ENCODE measurements around the gene PIK3C2B. TPM values are rescaled to one million over a fixed set of nuclear protein-coding genes. Genes with fewer than 3 reads are reported as not detected.
A peak's percentile ranks its signal among the peaks of the same experiment; 100 is the strongest.

The PIK3C2B gene
- total and polyA plus RNA-seq, 5 donors from 2014 or later: 0.90 to 39.5 (median 1.9) TPM

DNA sequence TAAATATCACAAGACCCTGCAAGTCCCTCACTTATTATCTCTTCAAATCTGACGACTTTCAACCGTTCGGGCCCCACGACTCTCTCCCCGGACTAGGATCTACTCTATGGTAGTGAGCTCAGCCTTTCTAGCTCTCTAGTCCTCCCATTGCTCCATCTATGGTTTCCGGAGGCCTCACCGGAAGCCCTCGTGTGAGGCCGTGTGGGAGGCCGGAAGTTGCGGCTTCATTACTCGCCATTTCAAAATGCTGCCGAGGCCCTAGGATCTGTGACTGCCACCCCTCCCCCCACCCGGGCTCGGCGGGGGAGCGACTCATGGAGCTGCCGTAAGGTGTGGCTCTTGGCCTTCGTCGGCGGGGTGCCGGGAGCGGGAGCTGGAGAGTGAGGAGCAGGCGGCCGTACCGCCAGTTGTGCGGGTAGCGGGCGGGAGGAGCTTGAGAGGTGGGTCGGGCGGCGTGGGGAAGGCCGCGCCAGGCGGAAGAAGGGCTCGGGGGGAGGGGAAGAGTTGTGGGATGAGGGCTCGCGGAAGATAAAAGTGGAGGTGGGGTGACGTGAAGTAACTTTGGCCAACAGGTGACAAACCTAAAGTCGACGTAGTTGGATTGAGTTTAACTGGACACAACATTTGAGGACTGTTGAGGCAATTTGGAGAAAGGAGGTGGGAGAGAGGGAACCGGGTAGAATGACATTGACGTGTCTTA, 21.7 kb upstream of the PIK3C2B start, which contains the start of gene MDM4:
MDM4 (plus strand) TSS at position 227 of the 700 bp plus-strand sequence. CDS start 9,113 bp downstream, outside the sequence.
- H3K4me3 Mint-ChIP-seq: peak within 1 kb of the TSS in 1 of 4 donors; percentile 37

GRCh38 chr1:204514828-204515227, 20.2 kb upstream of the PIK3C2B start:
- Histone ChIP-seq H3K4me3 (ENCODE audit: low read depth, low read length) (no peak overlapping the region), H3K27ac (ENCODE audit: insufficient read depth, low read length, poor library complexity, severe bottlenecking) (no peak overlapping the region)

More for the DNA sequence above, 21.7 kb upstream of the PIK3C2B start, which contains the start of gene MDM4:
- H3K27ac ChIP-seq (ENCODE audit: insufficient read depth, low read length, poor library complexity, severe bottlenecking): peak within 1 kb of the TSS; percentile 99
- ATAC-seq (ENCODE audit: low read depth in 2 of 2) (peak; percentile 92 to 94), DNase-seq (peak; percentile 84 to 98 (median 93))
- no peaks in the 10 kb centered on the region for H3K27me3 ChIP-seq (ENCODE audit: control insufficient read depth, insufficient read depth, low read length)
- H3K36me3 ChIP-seq (ENCODE audit: control insufficient read depth, insufficient read depth, low read length): peaks cover 3% of the 10 kb centered on the region
- H3K27ac Mint-ChIP-seq: no peak within 1 kb of the TSS
- peaks cover 18% of the 10 kb centered on the region for H3K36me3 Mint-ChIP-seq
- H3K4me1 ChIP-seq (ENCODE audit: control insufficient read depth, insufficient read depth, low read length, poor library complexity, severe bottlenecking): peaks cover 75% of the 10 kb centered on the region
- H3K27me3 Mint-ChIP-seq: no peaks in the 10 kb centered on the region
- H3K4me3 ChIP-seq (ENCODE audit: low read depth, low read length): peak within 1 kb of the TSS; percentile 92
- no peaks in the 10 kb centered on the region for H3K9me3 ChIP-seq (ENCODE audit: control insufficient read depth in 2 of 2, low read length in 2 of 2)
- H3K9me3 Mint-ChIP-seq: peaks cover 0 to under 1% (median 0%) of the 10 kb centered on the region in 7 donors
- peaks cover 22 to 73% (median 40%) of the 10 kb centered on the region in 4 donors for H3K4me1 Mint-ChIP-seq

GRCh38 chr1:204513117-204513716, 18.6 kb upstream of the PIK3C2B start:
- peaks cover 44% of the 10 kb centered on the region for H3K4me1 ChIP-seq (ENCODE audit: control insufficient read depth, insufficient read depth, low read length, poor library complexity, severe bottlenecking)
- peaks cover 11 to 45% (median 25%) of the 10 kb centered on the region in 4 donors for H3K4me1 Mint-ChIP-seq
- peak overlapping the region; percentile 75 for H3K4me3 ChIP-seq (ENCODE audit: low read depth, low read length)

More at GRCh38 chr1:204514828-204515227, 20.2 kb upstream of the PIK3C2B start:
- H3K9me3 Mint-ChIP-seq: no peaks in the 10 kb centered on the region
- H3K4me1 Mint-ChIP-seq: peaks cover 16 to 61% (median 33%) of the 10 kb centered on the region in 4 donors
- H3K27me3 Mint-ChIP-seq: no peaks in the 10 kb centered on the region
- H3K36me3 Mint-ChIP-seq: peaks cover 12% of the 10 kb centered on the region
- DNase-seq (no peak), ATAC-seq (ENCODE audit: low read depth in 2 of 2) (no peak)
- H3K4me3 Mint-ChIP-seq: peak overlapping the region; percentile 11 to 37 (median 29)
- peak overlapping the region in 2 of 3 donors; percentile 26 to 59 for H3K27ac Mint-ChIP-seq
- no peaks in the 10 kb centered on the region for H3K27me3 ChIP-seq (ENCODE audit: control insufficient read depth, insufficient read depth, low read length)
- H3K9me3 ChIP-seq (ENCODE audit: control insufficient read depth in 2 of 2, low read length in 2 of 2): no peaks in the 10 kb centered on the region
- peaks cover 60% of the 10 kb centered on the region for H3K4me1 ChIP-seq (ENCODE audit: control insufficient read depth, insufficient read depth, low read length, poor library complexity, severe bottlenecking)
- H3K36me3 ChIP-seq (ENCODE audit: control insufficient read depth, insufficient read depth, low read length): peaks cover 3% of the 10 kb centered on the region

DNA sequence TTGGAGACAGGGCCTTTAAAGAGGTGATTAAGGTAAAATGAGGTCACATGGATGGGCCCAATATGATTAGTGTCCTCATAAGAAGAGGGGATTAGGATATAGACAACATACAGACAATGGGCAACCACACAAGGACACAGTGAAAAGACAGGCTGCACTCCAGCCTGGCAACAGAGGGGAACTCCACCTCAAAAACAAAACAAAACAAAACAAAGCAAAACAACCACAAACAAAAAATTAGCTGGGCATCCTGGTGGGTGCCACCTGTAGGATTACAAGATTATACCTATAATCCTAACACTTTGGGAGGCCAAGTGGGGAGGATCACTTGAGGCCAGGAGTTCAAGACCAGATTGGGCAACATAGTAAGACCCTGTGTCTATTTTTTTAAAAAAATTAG, 16.8 kb upstream of the PIK3C2B start:
- Histone ChIP-seq H3K4me3 (ENCODE audit: low read depth, low read length) (no peak overlapping the region), H3K36me3 (ENCODE audit: control insufficient read depth, insufficient read depth, low read length) (no peaks in the 10 kb centered on the region), H3K9me3 (ENCODE audit: control insufficient read depth in 2 of 2, low read length in 2 of 2) (no peaks in the 10 kb centered on the region), H3K27me3 (ENCODE audit: control insufficient read depth, insufficient read depth, low read length) (no peaks in the 10 kb centered on the region), H3K4me1 (ENCODE audit: control insufficient read depth, insufficient read depth, low read length, poor library complexity, severe bottlenecking) (peaks cover 37% of the 10 kb centered on the region), H3K27ac (ENCODE audit: insufficient read depth, low read length, poor library complexity, severe bottlenecking) (no peak overlapping the region)
- peak overlapping the region in 3 of 4 donors; percentile 42 to 63 (median 43) for H3K4me3 Mint-ChIP-seq
- DNase-seq (no peak), ATAC-seq (ENCODE audit: low read depth in 2 of 2) (no peak)
- H3K27me3 Mint-ChIP-seq: peaks cover 10% of the 10 kb centered on the region
- peaks cover 18 to 50% (median 33%) of the 10 kb centered on the region in 4 donors for H3K4me1 Mint-ChIP-seq
- peaks cover 7% of the 10 kb centered on the region for H3K36me3 Mint-ChIP-seq
- H3K9me3 Mint-ChIP-seq: peaks cover 0 to 6% (median 4%) of the 10 kb centered on the region in 7 donors
- H3K27ac Mint-ChIP-seq: peak overlapping the region in 1 of 3 donors; percentile 67

More at GRCh38 chr1:204513117-204513716, 18.6 kb upstream of the PIK3C2B start:
- Histone ChIP-seq H3K36me3 (ENCODE audit: control insufficient read depth, insufficient read depth, low read length) (no peaks in the 10 kb centered on the region), H3K27me3 (ENCODE audit: control insufficient read depth, insufficient read depth, low read length) (no peaks in the 10 kb centered on the region), H3K9me3 (ENCODE audit: control insufficient read depth in 2 of 2, low read length in 2 of 2) (no peaks in the 10 kb centered on the region), H3K27ac (ENCODE audit: insufficient read depth, low read length, poor library complexity, severe bottlenecking) (peak overlapping the region; percentile 94)
- Mint-ChIP-seq H3K36me3 (peaks cover under 1% of the 10 kb centered on the region), H3K4me3 (peak overlapping the region; percentile 91 to 98 (median 96)), H3K9me3 (no peaks in the 10 kb centered on the region), H3K27ac (peak overlapping the region; percentile 99 to 100 (median 100)), H3K27me3 (no peaks in the 10 kb centered on the region)
- ATAC-seq (ENCODE audit: low read depth in 2 of 2): peak in 1 of 2 donors; percentile 12
- DNase-seq: peak; percentile 26 to 86 (median 65)

- DNase-seq: no peak
- Mint-ChIP-seq H3K36me3 (peaks cover 10% of the 10 kb centered on the region), H3K27ac (peak overlapping the region in 1 of 3 donors; percentile 71)
Observed at GRCh38 chr1:204509186-204509635, 14.6 kb upstream of the PIK3C2B start.

GRCh38 chr1:204507317-204508105, 12.9 kb upstream of the PIK3C2B start:
- Mint-ChIP-seq H3K27ac (peak overlapping the region; percentile 99 to 100 (median 100)), H3K4me3 (peak overlapping the region; percentile 95 to 98 (median 95)), H3K27me3 (peaks cover 24% of the 10 kb centered on the region), H3K9me3 (peaks cover 0 to 11% (median 5%) of the 10 kb centered on the region in 7 donors), H3K4me1 (peaks cover 20 to 51% (median 34%) of the 10 kb centered on the region in 4 donors), H3K36me3 (peaks cover 10% of the 10 kb centered on the region)
- ATAC-seq (ENCODE audit: low read depth in 2 of 2): peak; percentile 7 to 11
- Histone ChIP-seq H3K4me3 (ENCODE audit: low read depth, low read length) (peak overlapping the region; percentile 96), H3K27ac (ENCODE audit: insufficient read depth, low read length, poor library complexity, severe bottlenecking) (peak overlapping the region; percentile 92), H3K27me3 (ENCODE audit: control insufficient read depth, insufficient read depth, low read length) (no peaks in the 10 kb centered on the region), H3K4me1 (ENCODE audit: control insufficient read depth, insufficient read depth, low read length, poor library complexity, severe bottlenecking) (peaks cover 17% of the 10 kb centered on the region), H3K9me3 (ENCODE audit: control insufficient read depth in 2 of 2, low read length in 2 of 2) (no peaks in the 10 kb centered on the region), H3K36me3 (ENCODE audit: control insufficient read depth, insufficient read depth, low read length) (no peaks in the 10 kb centered on the region)
- no peak for DNase-seq

More at GRCh38 chr1:204509186-204509635, 14.6 kb upstream of the PIK3C2B start:
- peaks cover 20 to 55% (median 42%) of the 10 kb centered on the region in 4 donors for H3K4me1 Mint-ChIP-seq
- Histone ChIP-seq H3K27me3 (ENCODE audit: control insufficient read depth, insufficient read depth, low read length) (no peaks in the 10 kb centered on the region), H3K27ac (ENCODE audit: insufficient read depth, low read length, poor library complexity, severe bottlenecking) (no peak overlapping the region), H3K9me3 (ENCODE audit: control insufficient read depth in 2 of 2, low read length in 2 of 2) (no peaks in the 10 kb centered on the region), H3K36me3 (ENCODE audit: control insufficient read depth, insufficient read depth, low read length) (no peaks in the 10 kb centered on the region), H3K4me3 (ENCODE audit: low read depth, low read length) (no peak overlapping the region), H3K4me1 (ENCODE audit: control insufficient read depth, insufficient read depth, low read length, poor library complexity, severe bottlenecking) (peaks cover 28% of the 10 kb centered on the region)
- H3K27me3 Mint-ChIP-seq: peaks cover 20% of the 10 kb centered on the region
- H3K4me3 Mint-ChIP-seq: peak overlapping the region in 3 of 4 donors; percentile 19 to 73 (median 39)
- H3K9me3 Mint-ChIP-seq: peaks cover 0 to 8% (median 5%) of the 10 kb centered on the region in 7 donors
- no peak for ATAC-seq (ENCODE audit: low read depth in 2 of 2)

- Mint-ChIP-seq H3K4me1 (peaks cover 20 to 51% (median 29%) of the 10 kb centered on the region in 4 donors), H3K9me3 (peaks cover 0 to 11% (median 5%) of the 10 kb centered on the region in 7 donors), H3K4me3 (peak overlapping the region; percentile 95 to 98 (median 95)), H3K27ac (peak overlapping the region; percentile 99 to 100 (median 100)), H3K27me3 (peaks cover 24% of the 10 kb centered on the region), H3K36me3 (peaks cover 10% of the 10 kb centered on the region)
- DNase-seq (peak; percentile 79 to 95 (median 94)), ATAC-seq (ENCODE audit: low read depth in 2 of 2) (peak; percentile 77 to 79)
- Histone ChIP-seq H3K36me3 (ENCODE audit: control insufficient read depth, insufficient read depth, low read length) (no peaks in the 10 kb centered on the region), H3K9me3 (ENCODE audit: control insufficient read depth in 2 of 2, low read length in 2 of 2) (no peaks in the 10 kb centered on the region), H3K4me1 (ENCODE audit: control insufficient read depth, insufficient read depth, low read length, poor library complexity, severe bottlenecking) (peaks cover 16% of the 10 kb centered on the region), H3K4me3 (ENCODE audit: low read depth, low read length) (peak overlapping the region; percentile 96), H3K27me3 (ENCODE audit: control insufficient read depth, insufficient read depth, low read length) (no peaks in the 10 kb centered on the region), H3K27ac (ENCODE audit: insufficient read depth, low read length, poor library complexity, severe bottlenecking) (peak overlapping the region; percentile 92)
Observed at GRCh38 chr1:204506969-204507316, 12.3 kb upstream of the PIK3C2B start.

Measured in CD4-positive, CD25-positive, alpha-beta regulatory T cell (primary cell).